K562 (cell line): ENCODE measurements around the gene FAM98C. TPM values are rescaled to one million over a fixed set of nuclear protein-coding genes. Genes with fewer than 3 reads are reported as not detected.

Experiments used
- ATAC-seq: fragments of 200-7000 bp; cut with Tn5 transposase; 3 replicates; pipeline ENCODE4 v1.9.1; 2020; ENCODE audit warnings: moderate library complexity
- BruUV-seq: library from RNA; stranded (reverse); fragments of 400-500 nt; replicated peaks from 2 replicates; lab custom pipeline; 2021; lab: Mats Ljungman, UMichigan
- CTCF ChIA-PET: fragments of 300-600 bp; formaldehyde crosslinking; extraction: SDS; loops from one replicate; lab custom pipeline; 2021; ENCODE audit warnings: low intra/inter-chr PET ratio; lab: Yijun Ruan, JAX
- POLR2A ChIA-PET: fragments of 300-600, 350-650 bp; sonication (Branson Sonifier 250); formaldehyde crosslinking; extraction: SDS; loops from one replicate; lab custom pipeline; 2021; ENCODE audit warnings: antibody characterized with exemption, inconsistent platforms; lab: Yijun Ruan, JAX
- DNase-seq, 4 experiments: peaks; one replicate each; pipeline versions ENCODE4 v3.0.0 to v3.0.0-alpha.2; 2011 to 2018; ENCODE audit warnings: low spot score in 3 of 4, mixed read lengths in 3 of 4; ENCODE audit errors: extremely low read depth in 1 of 4
- FAIRE-seq: peaks from 2 replicates; lab custom pipeline; 2011; peaks lifted over from hg19 to GRCh38; lab: Jason Lieb, UNC
- H2AFZ ChIP-seq: 2 replicates; pipeline ENCODE4 v1.6.0; 2011; ENCODE audit warnings: low read depth, low read length, control low read depth, inconsistent platforms
- H3K27ac ChIP-seq: fragments of 200-600 bp; 3 replicates; pipeline ENCODE4 v1.8.0; 2011; ENCODE audit warnings: low read depth, mild to moderate bottlenecking, control low read depth, inconsistent platforms, low read length, moderate library complexity, mixed read lengths; ENCODE audit errors: extremely low read depth
- H3K27me3 ChIP-seq, 2 experiments: fragments of 300-600 bp in 1 of 2; 2 replicates in 1 of 2; 3 replicates in 1 of 2; pipeline versions ENCODE4 v1.6.0 to v1.8.0; 2011; ENCODE audit warnings: inconsistent platforms in 2 of 2, low read length in 2 of 2, mild to moderate bottlenecking in 1 of 2, mixed read lengths in 1 of 2, moderate library complexity in 1 of 2; ENCODE audit not compliant: control insufficient read depth in 2 of 2, insufficient read depth in 2 of 2
- H3K36me3 ChIP-seq: fragments of 300-600 bp; 3 replicates; pipeline ENCODE4 v1.8.0; 2011; ENCODE audit warnings: mild to moderate bottlenecking, low read length, inconsistent platforms; ENCODE audit not compliant: control insufficient read depth, insufficient read depth
- H3K4me1 ChIP-seq, 2 experiments: fragments of 200-600 bp in 1 of 2; replicated peaks in 1 of 2; 2 replicates in 1 of 2; 3 replicates in 1 of 2; pipeline versions ENCODE4 v1.5.1 to v1.8.0; 2011; ENCODE audit warnings: inconsistent platforms in 2 of 2, low read length in 2 of 2, mild to moderate bottlenecking in 1 of 2, mixed read lengths in 1 of 2, moderate library complexity in 1 of 2; ENCODE audit not compliant: control insufficient read depth in 2 of 2, insufficient read depth in 2 of 2
- H3K4me2 ChIP-seq: 2 replicates; pipeline ENCODE4 v1.6.1; 2011; ENCODE audit warnings: low read length, control low read depth, inconsistent platforms, mixed read lengths; ENCODE audit not compliant: insufficient read depth
- H3K4me3 ChIP-seq: fragments of 200-600 bp; sonication (generic), shearing (Covaris generic); 2 replicates; pipeline ENCODE4 v1.5.1; 2016; ENCODE audit warnings: control low read depth, inconsistent platforms
- H3K79me2 ChIP-seq: fragments of 200-600 bp; 3 replicates; pipeline ENCODE4 v1.8.0; 2011; ENCODE audit warnings: low read length, inconsistent platforms; ENCODE audit not compliant: control insufficient read depth, insufficient read depth
- H3K9ac ChIP-seq, 2 experiments: 2 replicates each; pipeline versions ENCODE4 v1.6.0 to v1.6.1; 2011; ENCODE audit warnings: low read depth in 2 of 2, low read length in 2 of 2, control low read depth in 1 of 2, inconsistent platforms in 1 of 2, mild to moderate bottlenecking in 1 of 2, mixed read lengths in 1 of 2; ENCODE audit not compliant: insufficient read depth in 1 of 2
- H3K9me1 ChIP-seq: one replicate; pipeline ENCODE4 v1.6.0; 2011; ENCODE audit warnings: inconsistent platforms, mild to moderate bottlenecking, low read length, moderate library complexity; ENCODE audit not compliant: control insufficient read depth, insufficient read depth
- H3K9me3 ChIP-seq: replicated peaks from 2 replicates; pipeline ENCODE4 v1.5.1; 2011; ENCODE audit warnings: low read depth, low read length, inconsistent platforms; ENCODE audit not compliant: control insufficient read depth, insufficient read depth
- H4K20me1 ChIP-seq: replicated peaks from 2 replicates; pipeline ENCODE4 v1.6.1; 2011; ENCODE audit warnings: low read length, inconsistent platforms, mixed read lengths; ENCODE audit not compliant: control insufficient read depth, insufficient read depth
- CHD4 ChIP-seq: fragments of 200-600 bp; sonication (generic); IDR thresholded peaks from 3 replicates; pipeline ENCODE4 v1.6.1; 2012; ENCODE audit warnings: low read depth, mild to moderate bottlenecking, mixed read lengths, low read length, inconsistent platforms; ENCODE audit not compliant: insufficient read depth, insufficient replicate concordance, poor library complexity, severe bottlenecking
- CREB1 ChIP-seq, 2 experiments: sonication (generic) in 1 of 2; formaldehyde crosslinking in 1 of 2; IDR thresholded peaks; 2 replicates each; pipeline versions ENCODE4 v1.6.1 to v1.8.0; 2012 to 2022; ENCODE audit warnings: inconsistent platforms in 1 of 2, mild to moderate bottlenecking in 1 of 2, missing genetic modification reagents in 1 of 2, moderate library complexity in 1 of 2
- CREBBP ChIP-seq: IDR thresholded peaks from one replicate; pipeline ENCODE4 v1.6.1; 2012; ENCODE audit warnings: low read depth, mild to moderate bottlenecking, control low read depth, inconsistent platforms, low read length
- GTF2A2 ChIP-seq: IDR thresholded peaks from 2 replicates; pipeline ENCODE4 v1.6.1; 2016; ENCODE audit warnings: mild to moderate bottlenecking, missing genetic modification characterization, missing compliant biosample characterization
- HDAC2 ChIP-seq: fragments of 450-650 bp; IDR thresholded peaks from 2 replicates; pipeline ENCODE4 v1.6.1; 2016; ENCODE audit warnings: mild to moderate bottlenecking
- MTF1 ChIP-seq: fragments of 250-450 bp; sonication (Bioruptor Pico); IDR thresholded peaks from 2 replicates; pipeline ENCODE4 v1.9.0; 2021; ENCODE audit warnings: moderate library complexity, mild to moderate bottlenecking, inconsistent platforms, borderline replicate concordance
- POLR2AphosphoS2 ChIP-seq: IDR thresholded peaks from 2 replicates; pipeline ENCODE4 v1.6.1; 2012; ENCODE audit warnings: low read length, improper control_type of control experiment
- RBM25 ChIP-seq: fragments of 200-400 bp; formaldehyde crosslinking; IDR thresholded peaks from 2 replicates; pipeline ENCODE4 v1.6.1; 2018; ENCODE audit warnings: low read length, low read depth, moderate library complexity; ENCODE audit not compliant: severe bottlenecking
- SRF ChIP-seq, 2 experiments: fragments of 250-450, 450-650 bp in 1 of 2; sonication (Bioruptor Pico) in 1 of 2; sonication (generic) in 1 of 2; formaldehyde crosslinking; IDR thresholded peaks; 2 replicates each; pipeline versions ENCODE4 v1.5.0 to v1.5.1; 2020 to 2022; ENCODE audit warnings: mild to moderate bottlenecking in 1 of 2, missing genetic modification reagents in 1 of 2
- TFE3 ChIP-seq: fragments of 450-650 bp; formaldehyde crosslinking; IDR thresholded peaks from 2 replicates; pipeline ENCODE4 v1.4.0; 2020; ENCODE audit warnings: mild to moderate bottlenecking, mixed read lengths
- TRIM28 ChIP-seq: fragments of 450-650 bp; IDR thresholded peaks from 2 replicates; pipeline ENCODE4 v1.6.1; 2017
- ZBTB7A ChIP-seq: IDR thresholded peaks from 2 replicates; pipeline ENCODE4 v1.6.1; 2011; ENCODE audit warnings: low read depth, mild to moderate bottlenecking, low read length, moderate library complexity, borderline replicate concordance; ENCODE audit not compliant: control insufficient read depth
- ZKSCAN8 ChIP-seq: fragments of 200-800 bp; sonication (Bioruptor generic); IDR thresholded peaks from 2 replicates; pipeline ENCODE4 v1.6.1; 2016; ENCODE audit warnings: missing genetic modification characterization, missing compliant biosample characterization
- ZNF316 ChIP-seq: fragments of 450-650 bp; IDR thresholded peaks from 2 replicates; pipeline ENCODE4 v1.6.1; 2016
- ZNF583 ChIP-seq: fragments of 250-450 bp; sonication (Bioruptor Pico); IDR thresholded peaks from 2 replicates; pipeline ENCODE4 v1.4.0; 2020
- ZNF780A ChIP-seq: fragments of 250-450 bp; sonication (Bioruptor Pico); IDR thresholded peaks from 2 replicates; pipeline ENCODE4 v1.5.0; 2021; ENCODE audit warnings: mild to moderate bottlenecking
- WGBS: fragments of 100-300 bp; shearing (Covaris generic); methylation state at CpG from one replicate; pipeline ENCODE4 v1.1.6; 2016; ENCODE audit warnings: low coverage, mixed read lengths; ENCODE audit not compliant: insufficient coverage; ENCODE audit errors: missing lambda C conversion rate; 5-methylcytosine and 5-hydroxymethylcytosine counted together
- in situ Hi-C: fragments of 300-500 bp; cut with MboI; formaldehyde crosslinking; loops from 4 replicates; pipeline ENCODE4 v1.15.0; 2018; ENCODE audit warnings: inconsistent platforms, mixed read lengths
- intact Hi-C: fragments of 100-400 bp; cut with micrococcal nuclease; formaldehyde crosslinking; loops from 2 replicates; pipeline ENCODE4 v1.14.2; 2022
- polyA plus RNA-seq, 8 experiments: library from polyadenylated mRNA; depleted of rRNA in 4 of 8; stranded (reverse) in 5 of 8; unstranded in 3 of 8; fragments of >200 nt; fragmentation: Nextera tagmentation in 2 of 8; fragmentation: Illumina TruSeq in 1 of 8; extraction: Ambion mirVana in 2 of 8; extraction: Trizol in 1 of 8; gene quantifications; 2 replicates each; pipeline versions ENCODE4 v1.2.1 to v1.2.3, GENCODE V29; 2011 to 2014; ENCODE audit warnings: inconsistent platforms in 1 of 8, missing spikeins in 1 of 8
- total RNA-seq, 7 experiments: library from RNA; depleted of rRNA in 6 of 7; stranded (reverse); fragments of >200 nt in 6 of 7; fragmentation: Illumina TruSeq in 2 of 7; extraction: Trizol in 2 of 7; gene quantifications; 2 replicates each; pipeline versions ENCODE4 v1.2.1 to v1.2.3, GENCODE V29; 2011 to 2021; ENCODE audit warnings: low replicate concordance in 1 of 7
- TF ChIP-seq, protein P1 (sequence below): fragments of 450-650 bp; IDR thresholded peaks from 2 replicates; pipeline ENCODE4 v1.6.1; 2017; ENCODE audit warnings: antibody characterized with exemption, mild to moderate bottlenecking

The FAM98C gene
- total and polyA plus RNA-seq, 9 of the 15 experiments (the other 6 are each of a cell fraction or from before 2014, with no cell fraction given), result 1.7 to 43.8 (median 13.7) TPM

GRCh38 chr19:38434549-38435051 is 31.7 kb downstream of the FAM98C start (continued):
- TF ChIP-seq CREBBP, result no peak
- TF ChIP-seq ZNF316, result peak; percentile 100
- TF ChIP-seq ZBTB7A, result peak; percentile 41; the same call in 1 of the 2 replicates
- no peak for TF ChIP-seq POLR2AphosphoS2
- no peak for TF ChIP-seq TFE3 (CRISPR knock-in tag)

DNA sequence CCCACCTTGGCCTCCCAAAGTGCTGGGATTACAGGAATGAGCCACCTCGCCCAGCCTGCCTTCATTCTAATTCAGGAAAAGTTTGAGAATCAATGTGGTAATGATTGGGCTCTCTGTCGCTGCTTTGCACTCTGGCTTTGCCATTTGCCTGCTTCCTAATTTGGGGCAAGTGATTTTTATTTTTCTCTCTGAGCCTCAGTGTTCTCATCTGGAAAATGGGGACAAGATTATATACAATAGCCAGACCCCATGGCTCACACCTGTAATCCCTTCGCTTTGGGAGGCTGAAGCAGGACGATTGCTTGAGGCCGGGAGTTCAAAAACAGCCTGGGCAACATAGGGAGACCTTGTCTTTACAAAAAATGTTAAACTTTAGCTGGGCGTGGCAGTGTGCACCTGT is 34.4 kb downstream of the FAM98C start:
- Histone ChIP-seq H3K9me1 (no peaks in the 10 kb centered on the region), H3K36me3 (no peaks in the 10 kb centered on the region), H4K20me1 (no peaks in the 10 kb centered on the region), H3K27me3 (no peaks in the 10 kb centered on the region), H2AFZ (no peak overlapping the region), H3K4me2 (no peak overlapping the region), H3K4me1 (peaks cover 21 to 35% of the 10 kb centered on the region in 2 experiments), H3K79me2 (0 out of 3 replicates have a peak, but pooled peaks cover 6% of the 10 kb centered on the region), H3K9ac (no peak overlapping the region), H3K9me3 (no peaks in the 10 kb centered on the region), H3K27ac (no peak overlapping the region), H3K4me3 (no peak overlapping the region)
- in situ Hi-C loops, result no loop called here
- ChIA-PET CTCF (no interaction called here), POLR2A (interaction anchor here (1.3 kb wide), 1 partner anchor 13 kb away, joined by 6 read pairs; no protein-coding TSS in a partner anchor)
- WGBS, result 81% methylated on average over 6 of the region's 6 CpGs
- no peak for FAIRE-seq
- DNase-seq, result no peak
- ATAC-seq, result no peak
- intact Hi-C loops, result no loop called here
- BruUV-seq, result no TSS peak
- TF ChIP-seq, protein P1, sequence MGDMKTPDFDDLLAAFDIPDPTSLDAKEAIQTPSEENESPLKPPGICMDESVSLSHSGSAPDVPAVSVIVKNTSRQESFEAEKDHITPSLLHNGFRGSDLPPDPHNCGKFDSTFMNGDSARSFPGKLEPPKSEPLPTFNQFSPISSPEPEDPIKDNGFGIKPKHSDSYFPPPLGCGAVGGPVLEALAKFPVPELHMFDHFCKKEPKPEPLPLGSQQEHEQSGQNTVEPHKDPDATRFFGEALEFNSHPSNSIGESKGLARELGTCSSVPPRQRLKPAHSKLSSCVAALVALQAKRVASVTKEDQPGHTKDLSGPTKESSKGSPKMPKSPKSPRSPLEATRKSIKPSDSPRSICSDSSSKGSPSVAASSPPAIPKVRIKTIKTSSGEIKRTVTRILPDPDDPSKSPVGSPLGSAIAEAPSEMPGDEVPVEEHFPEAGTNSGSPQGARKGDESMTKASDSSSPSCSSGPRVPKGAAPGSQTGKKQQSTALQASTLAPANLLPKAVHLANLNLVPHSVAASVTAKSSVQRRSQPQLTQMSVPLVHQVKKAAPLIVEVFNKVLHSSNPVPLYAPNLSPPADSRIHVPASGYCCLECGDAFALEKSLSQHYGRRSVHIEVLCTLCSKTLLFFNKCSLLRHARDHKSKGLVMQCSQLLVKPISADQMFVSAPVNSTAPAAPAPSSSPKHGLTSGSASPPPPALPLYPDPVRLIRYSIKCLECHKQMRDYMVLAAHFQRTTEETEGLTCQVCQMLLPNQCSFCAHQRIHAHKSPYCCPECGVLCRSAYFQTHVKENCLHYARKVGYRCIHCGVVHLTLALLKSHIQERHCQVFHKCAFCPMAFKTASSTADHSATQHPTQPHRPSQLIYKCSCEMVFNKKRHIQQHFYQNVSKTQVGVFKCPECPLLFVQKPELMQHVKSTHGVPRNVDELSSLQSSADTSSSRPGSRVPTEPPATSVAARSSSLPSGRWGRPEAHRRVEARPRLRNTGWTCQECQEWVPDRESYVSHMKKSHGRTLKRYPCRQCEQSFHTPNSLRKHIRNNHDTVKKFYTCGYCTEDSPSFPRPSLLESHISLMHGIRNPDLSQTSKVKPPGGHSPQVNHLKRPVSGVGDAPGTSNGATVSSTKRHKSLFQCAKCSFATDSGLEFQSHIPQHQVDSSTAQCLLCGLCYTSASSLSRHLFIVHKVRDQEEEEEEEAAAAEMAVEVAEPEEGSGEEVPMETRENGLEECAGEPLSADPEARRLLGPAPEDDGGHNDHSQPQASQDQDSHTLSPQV, result no peak
- peak; percentile 89 for TF ChIP-seq RBM25
- TF ChIP-seq ZNF780A, result no peak
- TF ChIP-seq CREB1 (IDR thresholded peaks at IDR 0.05), result no peak
- TF ChIP-seq CREB1 (CRISPR knock-in tag; IDR thresholded peaks at IDR 0.05), result no peak
- TF ChIP-seq MTF1, result no peak
- no peak for TF ChIP-seq GTF2A2 (tag)
- no peak for TF ChIP-seq TRIM28
- no peak for TF ChIP-seq ZNF583
- peak; percentile 75 for TF ChIP-seq CHD4
- no peak for TF ChIP-seq SRF (CRISPR knock-in tag; IDR thresholded peaks at IDR 0.05)
- TF ChIP-seq HDAC2, result peak; percentile 67; the same call in 1 of the 2 replicates
- no peak for TF ChIP-seq ZKSCAN8
